HepG2 (cell line): ENCODE results near the gene SRC. TPM values are rescaled to one million over a fixed set of nuclear protein-coding genes. Genes with fewer than 3 reads are reported as not detected.

Source experiments
- CEBPB ChIP-seq: IDR thresholded peaks from 2 replicates; pipeline ENCODE4 v1.6.1; 2011; ENCODE audit warnings: low read depth, low read length, improper control_type of control experiment, borderline replicate concordance
- ELF1 ChIP-seq: sonication (generic); formaldehyde crosslinking; IDR thresholded peaks from 2 replicates; pipeline ENCODE4 v1.4.0; 2020; ENCODE audit warnings: missing genetic modification reagents
- FOXK2 ChIP-seq: fragments of 450-650 bp; IDR thresholded peaks from 2 replicates; pipeline ENCODE4 v1.6.1; 2016
- GATA4 ChIP-seq: sonication (generic); IDR thresholded peaks from 2 replicates; pipeline ENCODE4 v1.6.1; 2016; ENCODE audit warnings: antibody characterized with exemption, low read depth, borderline replicate concordance
- GATAD2A ChIP-seq: IDR thresholded peaks from 2 replicates; pipeline ENCODE4 v1.6.1; 2016
- HES4 ChIP-seq: sonication (generic); formaldehyde crosslinking; IDR thresholded peaks from 2 replicates; pipeline ENCODE4 v1.9.0; 2021; ENCODE audit warnings: mild to moderate bottlenecking, missing genetic modification reagents, borderline replicate concordance
- MED13 ChIP-seq: sonication (generic); formaldehyde crosslinking; IDR thresholded peaks from 2 replicates; pipeline ENCODE4 v1.5.0; 2020; ENCODE audit warnings: missing genetic modification reagents
- NBN ChIP-seq: fragments of 450-650 bp; conservative IDR thresholded peaks from 2 replicates; pipeline ENCODE4 v1.6.1; 2017
- NCOR1 ChIP-seq: fragments of 200-600 bp; sonication (generic); IDR thresholded peaks from 2 replicates; pipeline ENCODE4 v1.7.0; 2017; ENCODE audit warnings: antibody characterized with exemption, low read length, borderline replicate concordance
- NR2F2 ChIP-seq: IDR thresholded peaks from 2 replicates; pipeline ENCODE4 v1.6.1; 2012; ENCODE audit warnings: low read depth, inconsistent platforms, borderline replicate concordance
- RARG ChIP-seq: sonication (generic); formaldehyde crosslinking; IDR thresholded peaks from 2 replicates; pipeline ENCODE4 v1.4.0; 2020; ENCODE audit warnings: low read depth, mild to moderate bottlenecking, missing genetic modification reagents
- RBFOX2 ChIP-seq: fragments of 200-400 bp; formaldehyde crosslinking; IDR thresholded peaks from 2 replicates; pipeline ENCODE4 v1.6.1; 2017; ENCODE audit warnings: low read depth, mild to moderate bottlenecking, low read length
- RBM22 ChIP-seq: fragments of 200-400 bp; formaldehyde crosslinking; optimal IDR thresholded peaks from 2 replicates; pipeline ENCODE3; 2017; ENCODE audit warnings: mild to moderate bottlenecking, low read length, moderate library complexity
- RFX1 ChIP-seq: fragments of 450-650 bp; IDR thresholded peaks from 2 replicates; pipeline ENCODE4 v1.6.1; 2017
- SIN3A ChIP-seq: IDR thresholded peaks from 2 replicates; pipeline ENCODE4 v1.6.1; 2011; ENCODE audit warnings: low read depth, mild to moderate bottlenecking, control low read depth, low read length, borderline replicate concordance
- TAF15 ChIP-seq: fragments of 200-400 bp; formaldehyde crosslinking; IDR thresholded peaks from one replicate; pipeline ENCODE4 v1.6.1; 2018; ENCODE audit warnings: mild to moderate bottlenecking, low read depth, low read length; ENCODE audit not compliant: poor library complexity, severe bottlenecking
- TCF7L2 ChIP-seq: IDR thresholded peaks from 2 replicates; pipeline ENCODE4 v1.6.1; 2011; ENCODE audit warnings: mild to moderate bottlenecking, low read depth, low read length, moderate library complexity
- WIZ ChIP-seq: sonication (generic); formaldehyde crosslinking; IDR thresholded peaks from 2 replicates; pipeline ENCODE4 v1.5.1; 2020; ENCODE audit warnings: mild to moderate bottlenecking, missing genetic modification reagents
- ZNF224 ChIP-seq: sonication (generic); formaldehyde crosslinking; IDR thresholded peaks from 2 replicates; pipeline ENCODE4 v1.5.0; 2020; ENCODE audit warnings: mild to moderate bottlenecking, missing genetic modification reagents
- ZNF235 ChIP-seq: sonication (generic); formaldehyde crosslinking; IDR thresholded peaks from 2 replicates; pipeline ENCODE4 v1.8.1; 2023; ENCODE audit warnings: mild to moderate bottlenecking, missing genetic modification reagents, borderline replicate concordance
- ZNF451 ChIP-seq: sonication (generic); formaldehyde crosslinking; IDR thresholded peaks from 2 replicates; pipeline ENCODE4 v1.5.0; 2020; ENCODE audit warnings: mild to moderate bottlenecking, missing genetic modification reagents
- ZNF484 ChIP-seq: sonication (generic); formaldehyde crosslinking; IDR thresholded peaks from 2 replicates; pipeline ENCODE4 v1.5.1; 2020; ENCODE audit warnings: mild to moderate bottlenecking, low read depth, missing genetic modification reagents, borderline replicate concordance
- ZNF562 ChIP-seq: sonication (generic); formaldehyde crosslinking; IDR thresholded peaks from 2 replicates; pipeline ENCODE4 v1.8.0; 2022; ENCODE audit warnings: missing genetic modification reagents, borderline replicate concordance
- ZNF619 ChIP-seq: sonication (generic); formaldehyde crosslinking; IDR thresholded peaks from 2 replicates; pipeline ENCODE4 v1.4.0; 2020; ENCODE audit warnings: mild to moderate bottlenecking, missing genetic modification reagents
- ZNF652 ChIP-seq: IDR thresholded peaks from 2 replicates; pipeline ENCODE4 v1.6.1; 2016; ENCODE audit warnings: low read depth, borderline replicate concordance
- ZNF747 ChIP-seq: sonication (generic); formaldehyde crosslinking; IDR thresholded peaks from 2 replicates; pipeline ENCODE4 v1.8.1; 2023; ENCODE audit warnings: missing genetic modification reagents, mild to moderate bottlenecking, borderline replicate concordance
- ZNF782 ChIP-seq: sonication (generic); formaldehyde crosslinking; IDR thresholded peaks from 2 replicates; pipeline ENCODE4 v1.4.0; 2020; ENCODE audit warnings: missing genetic modification reagents, mild to moderate bottlenecking, borderline replicate concordance
- ZNF788 ChIP-seq: sonication (generic); formaldehyde crosslinking; IDR thresholded peaks from 2 replicates; pipeline ENCODE4 v1.5.0; 2020; ENCODE audit warnings: mild to moderate bottlenecking, missing genetic modification reagents, borderline replicate concordance
- polyA plus RNA-seq, 8 experiments: library from polyadenylated mRNA; depleted of rRNA in 3 of 8; stranded (reverse) in 7 of 8; unstranded in 1 of 8; fragments of >200 nt; fragmentation: Illumina TruSeq in 4 of 8; extraction: Trizol in 4 of 8; gene quantifications; 2 replicates each; pipeline versions ENCODE4 v1.2.1 to v1.2.3, GENCODE V29; 2011 to 2016; ENCODE audit warnings: low read depth in 4 of 8, missing spikeins in 1 of 8, mixed read lengths in 1 of 8; ENCODE audit not compliant: insufficient read depth in 1 of 8
- total RNA-seq, 5 experiments: library from RNA; depleted of rRNA; stranded (reverse); fragments of >200 nt; fragmentation: Illumina TruSeq; extraction: Trizol; gene quantifications; 2 replicates each; pipeline ENCODE4 v1.2.3, GENCODE V29; 2016; ENCODE audit warnings: low read depth in 1 of 5
- TF ChIP-seq, protein P1 (sequence below): IDR thresholded peaks from 2 replicates; pipeline ENCODE4 v1.6.1; 2016; ENCODE audit warnings: low read depth
- TF ChIP-seq, protein P2 (sequence below): sonication (generic); formaldehyde crosslinking; IDR thresholded peaks from 2 replicates; pipeline ENCODE4 v1.4.0; 2020; ENCODE audit warnings: missing genetic modification reagents

Gene SRC
- total and polyA plus RNA-seq, 2 of the 13 experiments (the other 11 are each of a cell fraction or from before 2014, with no cell fraction given): 54.7 to 192 TPM

DNA sequence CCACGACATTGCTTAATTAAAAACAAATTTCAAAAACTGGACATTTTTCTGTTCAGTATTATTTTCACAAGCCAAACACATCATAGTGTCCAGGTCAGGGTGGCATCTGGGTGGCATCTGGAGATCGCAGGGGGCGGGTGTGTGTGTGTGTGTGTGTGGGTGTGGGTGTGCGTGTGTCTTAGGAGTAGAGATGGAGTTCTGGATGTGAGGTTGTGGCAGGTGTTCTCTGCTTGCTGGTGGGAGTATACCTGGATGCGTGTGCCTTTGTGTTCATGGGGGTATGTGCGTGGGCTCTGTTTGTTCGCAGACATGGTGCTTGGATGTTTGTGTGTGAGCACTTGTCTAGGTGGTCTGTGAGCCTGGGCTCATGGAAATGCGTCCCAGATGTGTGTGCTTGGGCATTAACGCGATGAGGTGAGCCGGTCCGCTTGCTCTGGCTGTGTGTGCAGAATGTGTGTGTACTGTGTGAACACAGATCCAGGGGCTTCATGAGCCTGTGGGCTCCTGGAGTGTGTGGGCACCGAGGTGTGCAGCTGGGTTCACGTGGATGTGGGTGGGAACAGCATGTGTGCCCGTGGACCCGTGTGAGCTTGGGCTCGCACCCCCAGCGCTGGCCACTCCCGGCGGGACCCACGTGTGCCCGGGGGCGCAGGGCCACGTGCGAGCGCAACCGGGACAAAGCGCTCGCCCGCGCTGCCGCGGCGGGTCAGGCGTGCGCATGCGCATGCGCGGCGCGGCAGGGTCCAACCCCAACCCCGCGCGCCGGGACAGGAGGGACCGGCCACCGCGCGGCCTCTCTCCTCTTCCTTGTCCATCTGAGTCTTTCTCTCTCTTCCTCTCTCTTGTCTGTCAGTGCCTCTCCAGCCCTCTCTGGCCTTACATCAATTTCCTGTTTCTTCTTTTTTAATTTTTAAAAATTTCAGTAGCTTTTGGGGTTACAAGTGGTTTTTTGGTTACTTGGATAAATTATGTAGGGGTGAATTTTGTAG, 60.4 kb downstream of the SRC start (continued):
- TF ChIP-seq, protein P1, sequence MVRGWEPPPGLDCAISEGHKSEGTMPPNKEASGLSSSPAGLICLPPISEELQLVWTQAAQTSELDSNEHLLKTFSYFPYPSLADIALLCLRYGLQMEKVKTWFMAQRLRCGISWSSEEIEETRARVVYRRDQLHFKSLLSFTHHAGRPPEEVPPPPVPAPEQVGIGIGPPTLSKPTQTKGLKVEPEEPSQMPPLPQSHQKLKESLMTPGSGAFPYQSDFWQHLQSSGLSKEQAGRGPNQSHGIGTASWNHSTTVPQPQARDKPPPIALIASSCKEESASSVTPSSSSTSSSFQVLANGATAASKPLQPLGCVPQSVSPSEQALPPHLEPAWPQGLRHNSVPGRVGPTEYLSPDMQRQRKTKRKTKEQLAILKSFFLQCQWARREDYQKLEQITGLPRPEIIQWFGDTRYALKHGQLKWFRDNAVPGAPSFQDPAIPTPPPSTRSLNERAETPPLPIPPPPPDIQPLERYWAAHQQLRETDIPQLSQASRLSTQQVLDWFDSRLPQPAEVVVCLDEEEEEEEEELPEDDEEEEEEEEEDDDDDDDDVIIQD (CRISPR knock-in tag): no peak
- peak; percentile 99 for TF ChIP-seq HES4 (CRISPR knock-in tag)
- TF ChIP-seq ZNF652: no peak
- TF ChIP-seq SIN3A: no peak
- no peak for TF ChIP-seq CEBPB
- TF ChIP-seq NCOR1: no peak
- peak; percentile 94; the same call in 1 of the 2 replicates for TF ChIP-seq ZNF484
- no peak for TF ChIP-seq FOXK2
- TF ChIP-seq RBFOX2: peak; percentile 83
- no peak for TF ChIP-seq ELF1 (CRISPR knock-in tag)
- no peak for TF ChIP-seq ZNF562 (CRISPR knock-in tag)
- no peak for TF ChIP-seq TAF15
- TF ChIP-seq ZNF451: peak; percentile 99
- TF ChIP-seq RBM22: peak; percentile 93
- TF ChIP-seq ZNF788 (CRISPR knock-in tag): peak; percentile 72; the same call in 1 of the 2 replicates
- TF ChIP-seq GATA4: 0 out of 2 replicates have a peak, but pooled peaks have one; percentile 23
- TF ChIP-seq RARG: no peak; the same call in 1 of the 2 replicates
- no peak for TF ChIP-seq ZNF747 (CRISPR knock-in tag)
- TF ChIP-seq GATAD2A (CRISPR knock-in tag): 0 out of 2 replicates have a peak, but pooled peaks have one; percentile 58
- TF ChIP-seq MED13 (CRISPR knock-in tag): peak; percentile 87
- 0 out of 2 replicates have a peak, but pooled peaks have one; percentile 34 for TF ChIP-seq NR2F2
- TF ChIP-seq RFX1: no peak
- no peak for TF ChIP-seq WIZ (CRISPR knock-in tag)
- TF ChIP-seq ZNF782 (CRISPR knock-in tag): peak; percentile 94; the same call in 1 of the 2 replicates
- TF ChIP-seq NBN: no peak; the same call in 1 of the 2 replicates
- TF ChIP-seq ZNF224 (CRISPR knock-in tag): peak; percentile 97
- peak; percentile 80; the same call in 1 of the 2 replicates for TF ChIP-seq ZNF619 (CRISPR knock-in tag)
- peak; percentile 98 for TF ChIP-seq ZNF235 (CRISPR knock-in tag)
- TF ChIP-seq, protein P2, sequence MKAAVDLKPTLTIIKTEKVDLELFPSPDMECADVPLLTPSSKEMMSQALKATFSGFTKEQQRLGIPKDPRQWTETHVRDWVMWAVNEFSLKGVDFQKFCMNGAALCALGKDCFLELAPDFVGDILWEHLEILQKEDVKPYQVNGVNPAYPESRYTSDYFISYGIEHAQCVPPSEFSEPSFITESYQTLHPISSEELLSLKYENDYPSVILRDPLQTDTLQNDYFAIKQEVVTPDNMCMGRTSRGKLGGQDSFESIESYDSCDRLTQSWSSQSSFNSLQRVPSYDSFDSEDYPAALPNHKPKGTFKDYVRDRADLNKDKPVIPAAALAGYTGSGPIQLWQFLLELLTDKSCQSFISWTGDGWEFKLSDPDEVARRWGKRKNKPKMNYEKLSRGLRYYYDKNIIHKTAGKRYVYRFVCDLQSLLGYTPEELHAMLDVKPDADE (CRISPR knock-in tag): peak; percentile 94; the same call in 1 of the 2 replicates
- no peak for TF ChIP-seq TCF7L2
